Activated CD4-positive, alpha-beta T cell treated with anti-CD3 and anti-CD28 coated beads, Interleukin-2, amount 10 ng/mL, durations not matched to agents 24 days and 14 days (primary cell): ENCODE data around the gene SMPX. TPM values are rescaled to one million over a fixed set of nuclear protein-coding genes. Genes with fewer than 3 reads are reported as not detected.
A peak's percentile ranks its signal among the peaks of the same experiment; 100 is the strongest.

ENCODE experiments used
- DNase-seq: peaks from one replicate; pipeline ENCODE4 v3.0.0; 2022
- H3K27ac Mint-ChIP-seq: one replicate; pipeline ENCODE4 v1.8.0; 2022; ENCODE audit warnings: mild to moderate bottlenecking, mixed read lengths
- H3K27me3 Mint-ChIP-seq: one replicate; pipeline ENCODE4 v1.8.0; 2022; ENCODE audit warnings: mixed read lengths
- H3K36me3 Mint-ChIP-seq: one replicate; pipeline ENCODE4 v1.8.0; 2022; ENCODE audit warnings: low read depth, mild to moderate bottlenecking, mixed read lengths
- H3K4me1 Mint-ChIP-seq: one replicate; pipeline ENCODE4 v1.8.0; 2021; ENCODE audit warnings: mixed read lengths
- H3K4me3 Mint-ChIP-seq: one replicate; pipeline ENCODE4 v1.8.0; 2022; ENCODE audit warnings: mild to moderate bottlenecking, moderate library complexity, mixed read lengths
- H3K9me3 Mint-ChIP-seq: one replicate; pipeline ENCODE4 v1.8.0; 2021; ENCODE audit warnings: mixed read lengths
- intact Hi-C: fragments of 100-400 bp; cut with micrococcal nuclease; formaldehyde crosslinking; loops from one replicate; pipeline ENCODE4 v1.15.1; 2023
- total RNA-seq: library from RNA; stranded (reverse); gene quantifications from 2 replicates; pipeline ENCODE4 v1.2.3, GENCODE V29; 2022

SMPX gene
- total RNA-seq, 1 donor from 2014 or later: not detected

DNA sequence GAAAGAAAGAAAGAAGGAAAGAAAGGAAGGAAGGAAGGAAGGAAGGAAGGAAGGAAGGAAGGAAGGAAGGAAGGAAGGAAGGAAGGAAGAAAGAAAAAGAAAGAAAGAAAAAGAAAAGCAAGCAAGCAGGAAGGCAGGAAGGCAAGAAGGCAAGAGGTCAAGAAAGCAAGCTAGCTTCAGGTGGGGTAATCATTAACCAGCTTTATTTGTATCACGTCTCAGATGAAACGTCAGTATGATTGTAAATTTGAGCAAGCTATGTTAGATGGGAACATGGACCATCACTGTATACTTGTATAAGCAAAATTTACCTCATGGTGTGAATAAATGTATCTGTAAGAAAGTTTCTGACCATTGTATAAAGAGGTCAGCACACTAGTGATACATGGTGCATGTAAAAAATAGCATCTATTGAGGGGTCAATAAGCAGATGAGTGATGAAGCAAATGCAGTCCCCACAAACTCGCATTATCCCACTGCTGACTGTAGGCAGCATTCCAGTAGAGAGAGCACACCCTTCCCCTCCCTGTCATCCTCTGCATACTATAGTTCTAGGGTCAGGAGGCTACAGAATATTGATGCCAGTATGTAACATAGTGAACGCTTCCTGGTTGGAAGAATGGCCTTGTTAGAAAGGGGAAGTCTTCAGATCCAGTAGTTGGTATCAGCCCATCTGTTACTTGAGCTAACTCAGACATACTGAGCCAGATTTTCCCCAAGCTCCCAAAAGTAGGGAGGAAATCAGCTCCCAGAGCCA, 83.3 kb downstream of the SMPX start:
- H3K36me3 Mint-ChIP-seq: no peaks in the 10 kb centered on the region
- H3K27ac Mint-ChIP-seq: no peak overlapping the region
- H3K27me3 Mint-ChIP-seq: peaks cover 4% of the 10 kb centered on the region
- no peaks in the 10 kb centered on the region for H3K9me3 Mint-ChIP-seq
- intact Hi-C loops: no loop called here
- H3K4me3 Mint-ChIP-seq: no peak overlapping the region
- no peaks in the 10 kb centered on the region for H3K4me1 Mint-ChIP-seq
- no peak for DNase-seq

- Mint-ChIP-seq H3K36me3 (no peaks in the 10 kb centered on the region), H3K27me3 (no peaks in the 10 kb centered on the region), H3K4me1 (peaks cover 2% of the 10 kb centered on the region), H3K4me3 (no peak overlapping the region), H3K27ac (no peak overlapping the region), H3K9me3 (no peaks in the 10 kb centered on the region)
- intact Hi-C loops: no loop called here
- no peak for DNase-seq
These were observed 91.2 kb downstream of the SMPX start for GRCh38 chrX:21666679-21667078.

GRCh38 chrX:21666252-21666651, 91.7 kb downstream of the SMPX start:
- peaks cover 2% of the 10 kb centered on the region for H3K4me1 Mint-ChIP-seq
- H3K9me3 Mint-ChIP-seq: no peaks in the 10 kb centered on the region
- intact Hi-C loops: no loop called here
- H3K4me3 Mint-ChIP-seq: no peak overlapping the region
- H3K27ac Mint-ChIP-seq: no peak overlapping the region
- no peak for DNase-seq
- H3K27me3 Mint-ChIP-seq: no peaks in the 10 kb centered on the region
- H3K36me3 Mint-ChIP-seq: no peaks in the 10 kb centered on the region

GRCh38 chrX:21662761-21663160, 95.2 kb downstream of the SMPX start:
- no peak for DNase-seq
- intact Hi-C loops: no loop called here
- Mint-ChIP-seq H3K27ac (no peak overlapping the region), H3K27me3 (peaks cover 7% of the 10 kb centered on the region), H3K4me3 (no peak overlapping the region), H3K9me3 (no peaks in the 10 kb centered on the region), H3K4me1 (peaks cover 3% of the 10 kb centered on the region), H3K36me3 (no peaks in the 10 kb centered on the region)

- peaks cover 1% of the 10 kb centered on the region for H3K36me3 Mint-ChIP-seq
- intact Hi-C loops: no loop called here
- no peak overlapping the region for H3K4me3 Mint-ChIP-seq
- H3K4me1 Mint-ChIP-seq: peaks cover 2% of the 10 kb centered on the region
- H3K27me3 Mint-ChIP-seq: peaks cover 9% of the 10 kb centered on the region
- no peaks in the 10 kb centered on the region for H3K9me3 Mint-ChIP-seq
- no peak for DNase-seq
- H3K27ac Mint-ChIP-seq: no peak overlapping the region
These were observed 96.6 kb downstream of the SMPX start for GRCh38 chrX:21661316-21661715.

- Mint-ChIP-seq H3K4me1 (peaks cover 2% of the 10 kb centered on the region), H3K9me3 (no peaks in the 10 kb centered on the region), H3K36me3 (peaks cover 1% of the 10 kb centered on the region), H3K27me3 (peaks cover 9% of the 10 kb centered on the region), H3K27ac (no peak overlapping the region), H3K4me3 (no peak overlapping the region)
- DNase-seq: no peak
- intact Hi-C loops: no loop called here
These were observed 97.8 kb downstream of the SMPX start for GRCh38 chrX:21660156-21660555.

GRCh38 chrX:21659320-21659719, 98.6 kb downstream of the SMPX start:
- Mint-ChIP-seq H3K4me3 (peak overlapping the region; percentile 67), H3K9me3 (no peaks in the 10 kb centered on the region), H3K4me1 (peaks cover 2% of the 10 kb centered on the region), H3K27me3 (peaks cover 9% of the 10 kb centered on the region), H3K27ac (no peak overlapping the region), H3K36me3 (peaks cover 1% of the 10 kb centered on the region)
- intact Hi-C loops: no loop called here
- DNase-seq: no peak

GRCh38 chrX:21658746-21659145, 99.2 kb downstream of the SMPX start:
- H3K36me3 Mint-ChIP-seq: peaks cover 1% of the 10 kb centered on the region
- peak overlapping the region; percentile 67 for H3K4me3 Mint-ChIP-seq
- H3K9me3 Mint-ChIP-seq: no peaks in the 10 kb centered on the region
- peaks cover 2% of the 10 kb centered on the region for H3K4me1 Mint-ChIP-seq
- DNase-seq: no peak
- H3K27me3 Mint-ChIP-seq: peaks cover 9% of the 10 kb centered on the region
- intact Hi-C loops: no loop called here
- no peak overlapping the region for H3K27ac Mint-ChIP-seq

DNA sequence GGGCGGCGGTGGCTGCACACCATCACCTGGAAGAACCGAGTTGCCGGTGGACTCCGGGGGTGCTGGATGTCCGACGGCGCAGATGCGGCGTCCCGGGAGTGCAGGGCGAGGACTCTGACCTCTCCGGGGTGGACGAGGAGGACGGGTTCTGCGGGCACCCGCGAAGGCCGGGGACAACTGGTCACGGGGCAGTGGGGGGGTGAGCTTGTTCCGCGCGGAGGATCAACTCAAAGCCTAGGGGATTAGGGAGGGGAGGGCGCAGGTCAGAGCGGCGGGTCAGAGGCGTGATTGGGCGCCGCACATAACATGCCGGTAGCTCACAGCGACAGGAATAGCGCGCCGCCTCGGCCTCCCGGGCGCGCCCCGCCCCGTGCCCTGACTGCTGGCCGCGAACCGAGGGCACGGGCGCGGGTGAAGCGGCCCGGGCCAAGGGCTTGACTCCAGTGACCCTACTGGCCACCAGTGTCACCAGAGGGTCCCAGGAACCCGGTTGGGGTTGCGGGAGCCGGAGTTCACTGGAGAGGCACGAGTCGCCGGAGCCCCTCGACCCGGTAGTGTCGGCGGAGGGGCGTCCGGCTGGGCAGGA, 99.7 kb downstream of the SMPX start, which contains the start of gene KLHL34:
Gene KLHL34, minus strand, starts transcription at position 179 of the 586 bp plus-strand sequence. CDS start 542 bp downstream, outside the sequence.
- H3K27ac Mint-ChIP-seq: no peak within 1 kb of the TSS

GRCh38 chrX:21657318-21658151, 100.4 kb downstream of the SMPX start:
- H3K4me3 Mint-ChIP-seq: peak overlapping the region; percentile 64
- H3K27me3 Mint-ChIP-seq: peaks cover 9% of the 10 kb centered on the region
- intact Hi-C loops: no loop called here
- H3K36me3 Mint-ChIP-seq: peaks cover 1% of the 10 kb centered on the region
- no peaks in the 10 kb centered on the region for H3K9me3 Mint-ChIP-seq
- H3K4me1 Mint-ChIP-seq: peaks cover 2% of the 10 kb centered on the region
- H3K27ac Mint-ChIP-seq: no peak overlapping the region
- DNase-seq: no peak

More for the DNA sequence above, 99.7 kb downstream of the SMPX start, which contains the start of gene KLHL34:
- H3K27me3 Mint-ChIP-seq: peaks cover 9% of the 10 kb centered on the region
- peak within 1 kb of the TSS; percentile 67 for H3K4me3 Mint-ChIP-seq
- H3K4me1 Mint-ChIP-seq: peaks cover 2% of the 10 kb centered on the region
- intact Hi-C loops: no loop called here
- H3K9me3 Mint-ChIP-seq: no peaks in the 10 kb centered on the region
- peaks cover 1% of the 10 kb centered on the region for H3K36me3 Mint-ChIP-seq
- peak; percentile 57 for DNase-seq

- H3K27ac Mint-ChIP-seq: no peak overlapping the region
- DNase-seq: no peak
- H3K4me3 Mint-ChIP-seq: no peak overlapping the region
- H3K36me3 Mint-ChIP-seq: peaks cover 3% of the 10 kb centered on the region
- peaks cover 2% of the 10 kb centered on the region for H3K4me1 Mint-ChIP-seq
- peaks cover 9% of the 10 kb centered on the region for H3K27me3 Mint-ChIP-seq
- intact Hi-C loops: no loop called here
- H3K9me3 Mint-ChIP-seq: no peaks in the 10 kb centered on the region
These were observed 101.2 kb downstream of the SMPX start for GRCh38 chrX:21656587-21657317.
